Measurements from ENCODE around the gene HOXA9.
A peak's percentile ranks its signal among the peaks of the same experiment; 100 is the strongest.

The HOXA9 gene

GRCh38 chr7:27202018-27202861, 36.9 kb upstream of the HOXA9 start:
- DNase-seq = no peak
- intact Hi-C loops (cut with DNase I) = no loop called here

- intact Hi-C loops (cut with DNase I) = no loop called here
- DNase-seq = no peak
Observed at GRCh38 chr7:27201580-27202017, 36.3 kb upstream of the HOXA9 start.

- no peak for DNase-seq
- intact Hi-C loops (cut with DNase I) = no loop called here
Observed at GRCh38 chr7:27200761-27201579, 35.6 kb upstream of the HOXA9 start.

- DNase-seq = peak in 1 of 10 donors; percentile 43
Observed at GRCh38 chr7:27199849-27200760, 34.8 kb upstream of the HOXA9 start, which contains the start of gene HOXA13. Gene HOXA13 (minus strand): TSS chr7:27200091. CDS start chr7:27200077, 14 bp downstream.

GRCh38 chr7:27198871-27199801, 33.8 kb upstream of the HOXA9 start:
- DNase-seq = peak in 2 of 10 donors; percentile 74 to 77
- intact Hi-C loops (cut with DNase I) = loop anchor here (5.0 kb wide), 2 partner anchors 573 to 878 kb away; no protein-coding TSS in a partner anchor

More at GRCh38 chr7:27199849-27200760, 34.8 kb upstream of the HOXA9 start, which contains the start of gene HOXA13:
- intact Hi-C loops (cut with DNase I) = loop anchor here (5.0 kb wide), 2 partner anchors 572 to 877 kb away; no protein-coding TSS in a partner anchor

- intact Hi-C loops (cut with DNase I) = loop anchor here (5.0 kb wide), 2 partner anchors 574 to 879 kb away; no protein-coding TSS in a partner anchor
- DNase-seq = peak in 2 of 10 donors; percentile 35 to 48
Observed at GRCh38 chr7:27198138-27198841, 33.0 kb upstream of the HOXA9 start.

GRCh38 chr7:27197137-27198042, 32.1 kb upstream of the HOXA9 start:
- no peak for DNase-seq

GRCh38 chr7:27196287-27196767, 31.0 kb upstream of the HOXA9 start:
- intact Hi-C loops (cut with DNase I) = loop anchor here (2.0 to 5.0 kb wide), 5 partner anchors 380 to 881 kb away; no protein-coding TSS in a partner anchor
- peak; percentile 49 to 96 (median 84) for DNase-seq

More at GRCh38 chr7:27197137-27198042, 32.1 kb upstream of the HOXA9 start:
- intact Hi-C loops (cut with DNase I) = loop anchor here (2.0 to 5.0 kb wide), 5 partner anchors 379 to 880 kb away; no protein-coding TSS in a partner anchor

- DNase-seq = no peak
- intact Hi-C loops (cut with DNase I) = loop anchor here (5.0 kb wide), 2 partner anchors 577 to 882 kb away; no protein-coding TSS in a partner anchor
Observed at GRCh38 chr7:27194686-27195379, 29.5 kb upstream of the HOXA9 start.

- no peak for DNase-seq
- intact Hi-C loops (cut with DNase I) = no loop called here
Observed at GRCh38 chr7:27194002-27194352, 28.6 kb upstream of the HOXA9 start.

- intact Hi-C loops (cut with DNase I) = no loop called here
- peak in 2 of 10 donors; percentile 1 to 30 for DNase-seq
Observed at GRCh38 chr7:27193335-27194001, 28.1 kb upstream of the HOXA9 start.

GRCh38 chr7:27192546-27193334, 27.4 kb upstream of the HOXA9 start:
- intact Hi-C loops (cut with DNase I) = no loop called here

GRCh38 chr7:27191833-27192545, 26.7 kb upstream of the HOXA9 start:
- intact Hi-C loops (cut with DNase I) = no loop called here

More at GRCh38 chr7:27192546-27193334, 27.4 kb upstream of the HOXA9 start:
- DNase-seq = peak in 3 of 10 donors; percentile 1 to 52 (median 21)

GRCh38 chr7:27191161-27191731, 25.9 kb upstream of the HOXA9 start:
- intact Hi-C loops (cut with DNase I) = no loop called here
- DNase-seq = peak in 2 of 10 donors; percentile 18 to 66

More at GRCh38 chr7:27191833-27192545, 26.7 kb upstream of the HOXA9 start:
- DNase-seq = peak in 3 of 10 donors; percentile 5 to 83 (median 67)

Data from posterior cingulate gyrus (tissue), 11 donors.